Measurements from ENCODE around the gene KDM1A.
"Not testable (repeated sequence)": the region's sequence is repeated elsewhere in the genome, so short reads cannot be mapped to it uniquely, and the experiment has no call there.

KDM1A gene

GRCh38 chr1:23019094-23019862 lies at the start of gene KDM1A:
TSS of gene KDM1A (plus strand) at chr1:23019468. CDS start at chr1:23019597, 129 bp downstream.
- no peaks in the 10 kb centered on the region for H3K4me1 ChIP-seq (ENCODE audit: control insufficient read depth, insufficient read depth, low read length)
- H3K36me3 ChIP-seq (ENCODE audit: control insufficient read depth, insufficient read depth, low read length) = no peaks in the 10 kb centered on the region; the same call in 1 of the 2 replicates
- H3K9ac ChIP-seq (ENCODE audit: low read length) = peak within 1 kb of the TSS; percentile 98
- H3K4me3 ChIP-seq (ENCODE audit: low read depth, low read length) = peak within 1 kb of the TSS; percentile 100
- H3K9me3 ChIP-seq (ENCODE audit: control insufficient read depth, insufficient read depth, low read depth, low read length) = peaks cover 19% of the 10 kb centered on the region; the same call in 1 of the 2 replicates
- H3K27me3 ChIP-seq (ENCODE audit: control insufficient read depth, insufficient read depth, low read length) = no peaks in the 10 kb centered on the region
- H3K27ac ChIP-seq (ENCODE audit: low read depth, low read length) = peak within 1 kb of the TSS; percentile 93

GRCh38 chr1:22970096-22970495 lies 49.2 kb upstream of the KDM1A start:
- peaks cover 11% of the 10 kb centered on the region; the same call in 1 of the 2 replicates for H3K27me3 ChIP-seq (ENCODE audit: control insufficient read depth, insufficient read depth, low read length)
- peaks cover 7% of the 10 kb centered on the region for H3K4me1 ChIP-seq (ENCODE audit: control insufficient read depth, insufficient read depth, low read length)
- H3K27ac ChIP-seq (ENCODE audit: low read depth, low read length) = no peak overlapping the region
- no peaks in the 10 kb centered on the region for H3K36me3 ChIP-seq (ENCODE audit: control insufficient read depth, insufficient read depth, low read length)
- H3K4me3 ChIP-seq (ENCODE audit: low read depth, low read length) = no peak overlapping the region
- H3K9ac ChIP-seq (ENCODE audit: low read length) = no peak overlapping the region
- no peaks in the 10 kb centered on the region for H3K9me3 ChIP-seq (ENCODE audit: control insufficient read depth, insufficient read depth, low read depth, low read length)

DNA sequence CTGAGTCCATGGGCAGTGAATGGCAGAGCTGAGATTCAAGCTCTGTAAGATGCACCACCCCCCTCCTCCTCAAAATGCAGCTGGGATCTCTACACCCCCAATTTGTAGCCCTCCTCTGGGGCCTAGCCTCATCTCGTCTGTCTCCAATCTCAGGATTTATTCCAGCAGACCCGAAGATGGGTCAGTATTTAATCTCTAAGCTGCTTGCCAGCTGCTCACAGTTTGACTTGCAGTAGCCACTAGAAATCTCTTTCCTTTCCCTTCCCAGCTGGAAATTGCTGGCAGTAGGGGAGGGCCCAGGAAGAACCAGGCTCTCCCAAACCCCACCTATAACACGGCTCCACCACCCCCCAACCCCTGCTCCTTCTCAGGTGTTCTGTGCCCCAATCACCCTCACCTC lies 48.1 kb upstream of the KDM1A start:
- Histone ChIP-seq H3K27me3 (ENCODE audit: control insufficient read depth, insufficient read depth, low read length) (peaks cover 11% of the 10 kb centered on the region; the same call in 1 of the 2 replicates), H3K27ac (ENCODE audit: low read depth, low read length) (no peak overlapping the region)

GRCh38 chr1:22971611-22972405 lies 47.5 kb upstream of the KDM1A start:
- Histone ChIP-seq H3K27ac (ENCODE audit: low read depth, low read length) (no peak overlapping the region), H3K4me3 (ENCODE audit: low read depth, low read length) (no peak overlapping the region), H3K27me3 (ENCODE audit: control insufficient read depth, insufficient read depth, low read length) (peaks cover 11% of the 10 kb centered on the region; the same call in 1 of the 2 replicates), H3K36me3 (ENCODE audit: control insufficient read depth, insufficient read depth, low read length) (no peaks in the 10 kb centered on the region), H3K9me3 (ENCODE audit: control insufficient read depth, insufficient read depth, low read depth, low read length) (no peaks in the 10 kb centered on the region), H3K9ac (ENCODE audit: low read length) (no peak overlapping the region), H3K4me1 (ENCODE audit: control insufficient read depth, insufficient read depth, low read length) (peaks cover 13% of the 10 kb centered on the region)

More for the DNA sequence above, 48.1 kb upstream of the KDM1A start:
- Histone ChIP-seq H3K4me3 (ENCODE audit: low read depth, low read length) (no peak overlapping the region), H3K36me3 (ENCODE audit: control insufficient read depth, insufficient read depth, low read length) (no peaks in the 10 kb centered on the region), H3K4me1 (ENCODE audit: control insufficient read depth, insufficient read depth, low read length) (peaks cover 11% of the 10 kb centered on the region), H3K9me3 (ENCODE audit: control insufficient read depth, insufficient read depth, low read depth, low read length) (no peaks in the 10 kb centered on the region), H3K9ac (ENCODE audit: low read length) (no peak overlapping the region)

DNA sequence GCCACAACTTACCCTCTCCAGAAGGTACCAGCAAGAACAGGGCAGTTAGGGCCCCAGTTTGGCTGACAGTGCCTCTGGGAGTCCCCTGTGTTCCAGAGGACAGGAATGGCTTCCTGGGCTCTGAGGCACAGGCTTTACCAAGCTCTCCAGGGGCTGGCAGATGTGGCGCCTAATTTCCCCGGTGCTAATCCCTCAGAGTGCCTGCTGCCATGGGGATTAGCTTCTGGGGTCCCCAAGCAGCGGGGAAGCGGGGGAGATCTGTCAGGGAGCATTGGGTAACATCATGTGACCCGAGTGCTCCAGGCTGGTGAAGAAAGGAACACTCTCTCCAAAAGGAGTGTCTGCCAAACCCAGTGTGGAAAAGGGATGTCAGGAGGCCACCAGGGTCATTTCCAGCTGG lies 46.5 kb upstream of the KDM1A start, which contains the start of gene LACTBL1:
TSS of gene LACTBL1 (minus strand) at position 107 of the 400 bp plus-strand sequence. CDS start 550 bp downstream, outside the sequence.
- Histone ChIP-seq H3K27ac (ENCODE audit: low read depth, low read length) (no peak within 1 kb of the TSS), H3K27me3 (ENCODE audit: control insufficient read depth, insufficient read depth, low read length) (peaks cover 11% of the 10 kb centered on the region; the same call in 1 of the 2 replicates), H3K9ac (ENCODE audit: low read length) (no peak within 1 kb of the TSS), H3K4me3 (ENCODE audit: low read depth, low read length) (no peak within 1 kb of the TSS), H3K36me3 (ENCODE audit: control insufficient read depth, insufficient read depth, low read length) (no peaks in the 10 kb centered on the region), H3K4me1 (ENCODE audit: control insufficient read depth, insufficient read depth, low read length) (peaks cover 13% of the 10 kb centered on the region), H3K9me3 (ENCODE audit: control insufficient read depth, insufficient read depth, low read depth, low read length) (no peaks in the 10 kb centered on the region)

DNA sequence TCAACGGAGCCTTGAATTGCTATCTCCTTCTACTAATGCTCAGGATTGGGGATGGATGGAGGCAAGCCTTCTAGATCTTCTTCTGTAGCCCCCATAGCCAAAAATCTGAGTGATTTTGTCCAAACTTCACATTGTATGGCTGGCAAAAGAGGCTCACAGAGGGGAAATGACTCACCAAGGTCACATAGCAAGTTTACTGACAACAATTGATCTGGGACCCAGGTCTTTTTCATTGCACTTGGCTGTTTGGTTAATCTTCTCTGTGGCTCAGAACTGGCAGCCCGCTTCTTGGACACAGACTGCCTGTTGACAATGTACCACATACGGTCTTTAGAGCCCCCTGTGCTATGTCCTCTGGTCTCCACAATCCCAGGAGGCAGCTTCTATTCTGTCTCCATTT lies 43.6 kb upstream of the KDM1A start:
- H3K4me3 ChIP-seq (ENCODE audit: low read depth, low read length) = no peak overlapping the region
- H3K9me3 ChIP-seq (ENCODE audit: control insufficient read depth, insufficient read depth, low read depth, low read length) = no peaks in the 10 kb centered on the region
- H3K27ac ChIP-seq (ENCODE audit: low read depth, low read length) = no peak overlapping the region
- peaks cover 13% of the 10 kb centered on the region for H3K4me1 ChIP-seq (ENCODE audit: control insufficient read depth, insufficient read depth, low read length)
- no peaks in the 10 kb centered on the region for H3K27me3 ChIP-seq (ENCODE audit: control insufficient read depth, insufficient read depth, low read length)
- H3K36me3 ChIP-seq (ENCODE audit: control insufficient read depth, insufficient read depth, low read length) = no peaks in the 10 kb centered on the region
- peak overlapping the region; percentile 14 for H3K9ac ChIP-seq (ENCODE audit: low read length)

GRCh38 chr1:22976127-22976460 lies 43.2 kb upstream of the KDM1A start:
- H3K36me3 ChIP-seq (ENCODE audit: control insufficient read depth, insufficient read depth, low read length) = no peaks in the 10 kb centered on the region
- H3K9me3 ChIP-seq (ENCODE audit: control insufficient read depth, insufficient read depth, low read depth, low read length) = no peaks in the 10 kb centered on the region
- peaks cover 12% of the 10 kb centered on the region for H3K4me1 ChIP-seq (ENCODE audit: control insufficient read depth, insufficient read depth, low read length)
- peak overlapping the region; percentile 14 for H3K9ac ChIP-seq (ENCODE audit: low read length)
- no peak overlapping the region for H3K4me3 ChIP-seq (ENCODE audit: low read depth, low read length)
- H3K27me3 ChIP-seq (ENCODE audit: control insufficient read depth, insufficient read depth, low read length) = no peaks in the 10 kb centered on the region
- H3K27ac ChIP-seq (ENCODE audit: low read depth, low read length) = peak overlapping the region; percentile 28; the same call in 1 of the 2 replicates

GRCh38 chr1:22976461-22977243 lies 42.6 kb upstream of the KDM1A start:
- H3K27ac ChIP-seq (ENCODE audit: low read depth, low read length) = peak overlapping the region; percentile 28; the same call in 1 of the 2 replicates
- H3K4me1 ChIP-seq (ENCODE audit: control insufficient read depth, insufficient read depth, low read length) = peaks cover 6% of the 10 kb centered on the region
- H3K36me3 ChIP-seq (ENCODE audit: control insufficient read depth, insufficient read depth, low read length) = no peaks in the 10 kb centered on the region
- H3K9ac ChIP-seq (ENCODE audit: low read length) = peak overlapping the region; percentile 14
- no peaks in the 10 kb centered on the region for H3K27me3 ChIP-seq (ENCODE audit: control insufficient read depth, insufficient read depth, low read length)
- no peaks in the 10 kb centered on the region for H3K9me3 ChIP-seq (ENCODE audit: control insufficient read depth, insufficient read depth, low read depth, low read length)
- no peak overlapping the region for H3K4me3 ChIP-seq (ENCODE audit: low read depth, low read length)

- Histone ChIP-seq H3K36me3 (ENCODE audit: control insufficient read depth, insufficient read depth, low read length) (no peaks in the 10 kb centered on the region), H3K4me1 (ENCODE audit: control insufficient read depth, insufficient read depth, low read length) (peaks cover 6% of the 10 kb centered on the region), H3K27ac (ENCODE audit: low read depth, low read length) (no peak overlapping the region), H3K4me3 (ENCODE audit: low read depth, low read length) (no peak overlapping the region), H3K9me3 (ENCODE audit: control insufficient read depth, insufficient read depth, low read depth, low read length) (no peaks in the 10 kb centered on the region), H3K9ac (ENCODE audit: low read length) (no peak overlapping the region), H3K27me3 (ENCODE audit: control insufficient read depth, insufficient read depth, low read length) (no peaks in the 10 kb centered on the region)
Observed at GRCh38 chr1:22978299-22978698, 41.0 kb upstream of the KDM1A start.

- not testable (repeated sequence) for H3K27me3 ChIP-seq (ENCODE audit: control insufficient read depth, insufficient read depth, low read length); H3K9ac ChIP-seq (ENCODE audit: low read length); H3K4me1 ChIP-seq (ENCODE audit: control insufficient read depth, insufficient read depth, low read length); H3K4me3 ChIP-seq (ENCODE audit: low read depth, low read length); H3K9me3 ChIP-seq (ENCODE audit: control insufficient read depth, insufficient read depth, low read depth, low read length); H3K27ac ChIP-seq (ENCODE audit: low read depth, low read length); H3K36me3 ChIP-seq (ENCODE audit: control insufficient read depth, insufficient read depth, low read length)
Observed at GRCh38 chr1:22980471-22980790, 38.8 kb upstream of the KDM1A start.
